B cell (primary cell): ENCODE data around the gene IFITM1. TPM values are rescaled to one million over a fixed set of nuclear protein-coding genes. Genes with fewer than 3 reads are reported as not detected.

ENCODE experiments used
- ATAC-seq: fragments of 200-7000 bp; cut with Tn5 transposase; one replicate; pipeline ENCODE4 v1.10.0; 2021; ENCODE audit warnings: low read depth, mild to moderate bottlenecking, moderate number of reproducible peaks, moderate library complexity
- CTCF ChIA-PET: fragments of 350-600 bp; sonication (Branson Sonifier 250); formaldehyde crosslinking; loops from one replicate; lab custom pipeline; 2021; ENCODE audit warnings: antibody characterized with exemption, inconsistent platforms; lab: Charles Lee
- POLR2A ChIA-PET: fragments of 350-600 bp; sonication (Branson Sonifier 250); formaldehyde crosslinking; loops from one replicate; lab custom pipeline; 2021; ENCODE audit warnings: antibody characterized with exemption; lab: Charles Lee
- DNase-seq: peaks from one replicate; pipeline ENCODE4 v3.0.0; 2013
- H2AFZ ChIP-seq: 2 replicates; pipeline ENCODE4 v1.6.1; 2012; ENCODE audit warnings: mild to moderate bottlenecking, low read depth, low read length; ENCODE audit not compliant: insufficient read depth, poor library complexity, severe bottlenecking
- H3K27ac ChIP-seq, 2 donors: 1 replicate in 1 of 2; 2 replicates in 1 of 2; pipeline ENCODE4 v1.5.1; 2012 to 2013; ENCODE audit warnings: low read length in 2 of 2, mild to moderate bottlenecking in 2 of 2, moderate library complexity in 1 of 2
- H3K27me3 ChIP-seq, 4 experiments: fragments of 200-600 bp in 1 of 4; sonication (generic) in 1 of 4; replicated peaks in 1 of 4; 1 replicate in 2 of 4; 2 replicates in 2 of 4; pipeline versions ENCODE4 v1.6.1 to v1.7.0; 2013 to 2016; ENCODE audit warnings: low read length in 3 of 4, mild to moderate bottlenecking in 2 of 4, mixed read lengths in 1 of 4, moderate library complexity in 1 of 4; ENCODE audit not compliant: insufficient read depth in 4 of 4, control insufficient read depth in 3 of 4; ENCODE audit errors: control extremely low read depth in 1 of 4
- H3K36me3 ChIP-seq, 2 experiments: replicated peaks in 1 of 2; 1 replicate in 1 of 2; 2 replicates in 1 of 2; pipeline versions ENCODE4 v1.6.1 to v1.7.1; 2013; ENCODE audit warnings: low read length in 1 of 2; ENCODE audit not compliant: insufficient read depth in 2 of 2, control insufficient read depth in 1 of 2; ENCODE audit errors: control extremely low read depth in 1 of 2, extremely low read depth in 1 of 2
- H3K4me1 ChIP-seq, 2 donors: fragments of 200-600 bp in 1 of 2; sonication (generic) in 1 of 2; 1 replicate in 1 of 2; 2 replicates in 1 of 2; pipeline versions ENCODE4 v1.5.1 to v1.6.1; 2013 to 2017; ENCODE audit warnings: low read length in 2 of 2; ENCODE audit not compliant: control insufficient read depth in 2 of 2, insufficient read depth in 2 of 2
- H3K4me2 ChIP-seq: replicated peaks from 2 replicates; pipeline ENCODE3; 2012; ENCODE audit warnings: mild to moderate bottlenecking, low read depth, low read length; ENCODE audit not compliant: poor library complexity, severe bottlenecking
- H3K4me3 ChIP-seq, 5 experiments: fragments of 200-600 bp in 1 of 5; sonication (generic) in 1 of 5; 1 replicate in 3 of 5; 2 replicates in 2 of 5; pipeline versions ENCODE4 v1.5.1 to v1.7.0; 2011 to 2016; ENCODE audit warnings: low read length in 4 of 5, mild to moderate bottlenecking in 4 of 5, low read depth in 2 of 5, control low read depth in 1 of 5, moderate library complexity in 1 of 5; ENCODE audit not compliant: insufficient read depth in 1 of 5; ENCODE audit errors: control extremely low read depth in 1 of 5, extremely low read depth in 1 of 5
- H3K79me2 ChIP-seq: fragments of 200-600 bp; sonication (generic); one replicate; pipeline ENCODE4 v1.6.0; 2016; ENCODE audit warnings: low read length; ENCODE audit not compliant: control insufficient read depth, insufficient read depth
- H3K9ac ChIP-seq: fragments of 200-600 bp; sonication (generic); 2 replicates; pipeline ENCODE4 v1.6.1; 2017; ENCODE audit warnings: mild to moderate bottlenecking, low read length, moderate library complexity
- H3K9me3 ChIP-seq, 3 donors: one replicate each; pipeline versions ENCODE4 v1.6.1 to v1.7.1; 2013; ENCODE audit warnings: low read length in 2 of 3; ENCODE audit not compliant: control insufficient read depth in 2 of 3, insufficient read depth in 1 of 3; ENCODE audit errors: control extremely low read depth in 1 of 3
- H4K20me1 ChIP-seq: 2 replicates; pipeline ENCODE4 v1.6.0; 2012; ENCODE audit warnings: mild to moderate bottlenecking, low read length; ENCODE audit not compliant: insufficient read depth, control insufficient read depth, poor library complexity, severe bottlenecking
- H3K27ac Mint-ChIP-seq: one replicate; pipeline ENCODE4 v1.8.0; 2021; ENCODE audit warnings: mixed read lengths
- H3K27me3 Mint-ChIP-seq: one replicate; pipeline ENCODE4 v1.8.0; 2021; ENCODE audit warnings: mixed read lengths
- H3K4me1 Mint-ChIP-seq: one replicate; pipeline ENCODE4 v1.8.0; 2021; ENCODE audit warnings: mixed read lengths
- H3K4me3 Mint-ChIP-seq: one replicate; pipeline ENCODE4 v1.8.0; 2021; ENCODE audit warnings: mixed read lengths
- H3K9me3 Mint-ChIP-seq: one replicate; pipeline ENCODE4 v1.8.0; 2022; ENCODE audit warnings: mixed read lengths; ENCODE audit not compliant: insufficient read depth
- EZH2 ChIP-seq: IDR thresholded peaks from 2 replicates; pipeline ENCODE4 v1.6.1; 2012; ENCODE audit warnings: borderline replicate concordance, low read depth, mild to moderate bottlenecking, moderate library complexity, low read length; ENCODE audit not compliant: insufficient read depth, poor library complexity, severe bottlenecking
- WGBS: methylation state at CpG from one replicate; pipeline ENCODE4 v1.1.5; 2013; ENCODE audit warnings: missing lambda C conversion rate; ENCODE audit not compliant: insufficient coverage; 5-methylcytosine and 5-hydroxymethylcytosine counted together
- intact Hi-C: fragments of 100-400 bp; cut with micrococcal nuclease; formaldehyde crosslinking; loops from one replicate; pipeline ENCODE4 v1.10.0; 2022
- polyA plus RNA-seq: library from polyadenylated mRNA; depleted of rRNA; stranded (reverse); fragments of >200 nt; gene quantifications from 2 replicates; pipeline ENCODE4 v1.2.3, GENCODE V29; 2012
- total RNA-seq, 2 donors: library from RNA; stranded (reverse); fragments of 120-200 nt in 1 of 2; gene quantifications; 1 replicate in 1 of 2; 2 replicates in 1 of 2; pipeline versions ENCODE4 v1.2.3 to v1.2.4, GENCODE V29; 2013 to 2022
- TF ChIP-seq, protein P1 (sequence below): fragments of 200-600 bp; IDR thresholded peaks from one replicate; pipeline ENCODE4 v1.8.0; 2022; ENCODE audit warnings: antibody characterized with exemption, mild to moderate bottlenecking

IFITM1 gene
- total and polyA plus RNA-seq, 2 donors (not counting 1 experiment from before 2014, with no cell fraction given): 19.5 to 83.7 TPM

GRCh38 chr11:294780-295179, 19.1 kb upstream of the IFITM1 start:
- WGBS: 93% methylated on average over 16 of the region's 16 CpGs
- no peak overlapping the region for H3K27ac Mint-ChIP-seq
- no peak overlapping the region for H3K4me3 ChIP-seq
- H3K36me3 ChIP-seq: no peaks in the 10 kb centered on the region
- peaks cover 7% of the 10 kb centered on the region for H3K27me3 Mint-ChIP-seq
- ATAC-seq: no peak
- H3K27me3 ChIP-seq: peaks cover 0 to 9% (median under 1%) of the 10 kb centered on the region in 4 experiments
- DNase-seq: no peak
- H3K4me1 Mint-ChIP-seq: peaks cover 6% of the 10 kb centered on the region
- no peaks in the 10 kb centered on the region for H4K20me1 ChIP-seq
- ChIA-PET POLR2A (interaction anchor here (0.6 kb wide), 1 partner anchor 11 kb away, joined by 6 read pairs; no protein-coding TSS in a partner anchor), CTCF (interaction anchor here (1.1 to 1.5 kb wide), 2 partner anchors 10 to 11 kb away, joined by 3 to 4 read pairs; no protein-coding TSS in a partner anchor)
- H3K27ac ChIP-seq: no peak overlapping the region
- intact Hi-C loops: no loop called here
- TF ChIP-seq, protein P1, sequence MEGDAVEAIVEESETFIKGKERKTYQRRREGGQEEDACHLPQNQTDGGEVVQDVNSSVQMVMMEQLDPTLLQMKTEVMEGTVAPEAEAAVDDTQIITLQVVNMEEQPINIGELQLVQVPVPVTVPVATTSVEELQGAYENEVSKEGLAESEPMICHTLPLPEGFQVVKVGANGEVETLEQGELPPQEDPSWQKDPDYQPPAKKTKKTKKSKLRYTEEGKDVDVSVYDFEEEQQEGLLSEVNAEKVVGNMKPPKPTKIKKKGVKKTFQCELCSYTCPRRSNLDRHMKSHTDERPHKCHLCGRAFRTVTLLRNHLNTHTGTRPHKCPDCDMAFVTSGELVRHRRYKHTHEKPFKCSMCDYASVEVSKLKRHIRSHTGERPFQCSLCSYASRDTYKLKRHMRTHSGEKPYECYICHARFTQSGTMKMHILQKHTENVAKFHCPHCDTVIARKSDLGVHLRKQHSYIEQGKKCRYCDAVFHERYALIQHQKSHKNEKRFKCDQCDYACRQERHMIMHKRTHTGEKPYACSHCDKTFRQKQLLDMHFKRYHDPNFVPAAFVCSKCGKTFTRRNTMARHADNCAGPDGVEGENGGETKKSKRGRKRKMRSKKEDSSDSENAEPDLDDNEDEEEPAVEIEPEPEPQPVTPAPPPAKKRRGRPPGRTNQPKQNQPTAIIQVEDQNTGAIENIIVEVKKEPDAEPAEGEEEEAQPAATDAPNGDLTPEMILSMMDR: no peak
- TF ChIP-seq EZH2: no peak
- H2AFZ ChIP-seq: no peak overlapping the region
- H3K79me2 ChIP-seq: no peaks in the 10 kb centered on the region
- H3K9ac ChIP-seq: no peak overlapping the region
- H3K9me3 Mint-ChIP-seq: no peaks in the 10 kb centered on the region
- no peak overlapping the region for H3K4me3 Mint-ChIP-seq
- no peaks in the 10 kb centered on the region for H3K9me3 ChIP-seq
- H3K4me1 ChIP-seq: peaks cover under 1 to 6% of the 10 kb centered on the region in 2 donors
- no peak overlapping the region for H3K4me2 ChIP-seq

GRCh38 chr11:295351-296170, 18.3 kb upstream of the IFITM1 start:
- Histone ChIP-seq H3K27me3 (peaks cover 0 to 15% (median 1%) of the 10 kb centered on the region in 4 experiments), H3K9me3 (no peaks in the 10 kb centered on the region), H3K9ac (no peak overlapping the region), H3K4me1 (no peaks in the 10 kb centered on the region), H3K27ac (no peak overlapping the region), H2AFZ (no peak overlapping the region), H3K4me2 (no peak overlapping the region), H3K79me2 (no peaks in the 10 kb centered on the region), H3K4me3 (no peak overlapping the region), H3K36me3 (no peaks in the 10 kb centered on the region), H4K20me1 (no peaks in the 10 kb centered on the region)
- intact Hi-C loops: no loop called here
- Mint-ChIP-seq H3K4me3 (no peak overlapping the region), H3K27me3 (peaks cover 7% of the 10 kb centered on the region), H3K27ac (no peak overlapping the region), H3K9me3 (no peaks in the 10 kb centered on the region), H3K4me1 (peaks cover 8% of the 10 kb centered on the region)
- CTCF ChIA-PET: interaction anchor here (1.1 kb wide), 1 partner anchor 9 kb away, joined by 3 read pairs; no protein-coding TSS in a partner anchor
- 92% methylated on average over 25 of the region's 26 CpGs for WGBS
- TF ChIP-seq EZH2: no peak
- TF ChIP-seq, protein P1: no peak
- DNase-seq (no peak), ATAC-seq (no peak)
- POLR2A ChIA-PET: interaction anchor here (0.6 kb wide), 1 partner anchor 34 kb away, joined by 3 read pairs; no protein-coding TSS in a partner anchor
